MCF 10A (cell line): Measurements from ENCODE around the gene ARHGEF39. TPM values are rescaled to one million over a fixed set of nuclear protein-coding genes. Genes with fewer than 3 reads are reported as not detected.

Experiments
- BruUV-seq: library from RNA; stranded (reverse); fragments of 400-500 nt; replicated peaks from 2 replicates; lab custom pipeline; 2021; lab: Mats Ljungman, UMichigan
- CTCF ChIA-PET: fragments of 300-600 bp; sonication (Branson Sonifier 250); formaldehyde crosslinking; extraction: SDS; loops from one replicate; lab custom pipeline; 2021; ENCODE audit warnings: antibody characterized with exemption, inconsistent platforms; lab: Yijun Ruan, JAX
- POLR2A ChIA-PET: fragments of 300-600, 350-650 bp; sonication (Branson Sonifier 250); formaldehyde crosslinking; extraction: SDS; loops from one replicate; lab custom pipeline; 2020; ENCODE audit warnings: antibody characterized with exemption, inconsistent platforms; lab: Yijun Ruan, JAX
- DNase-seq: peaks from one replicate; pipeline ENCODE4 v3.0.0-alpha.2; 2018; ENCODE audit not compliant: unreplicated experiment
- H3K27ac Mint-ChIP-seq: one replicate; pipeline ENCODE4 v1.8.0; 2022; ENCODE audit warnings: mild to moderate bottlenecking, low read depth, mixed read lengths; ENCODE audit not compliant: unreplicated experiment
- H3K27me3 Mint-ChIP-seq: one replicate; pipeline ENCODE4 v1.8.0; 2022; ENCODE audit warnings: mixed read lengths; ENCODE audit not compliant: insufficient read depth, unreplicated experiment
- H3K36me3 Mint-ChIP-seq: one replicate; pipeline ENCODE4 v1.8.0; 2022; ENCODE audit warnings: mild to moderate bottlenecking, moderate library complexity, mixed read lengths; ENCODE audit not compliant: insufficient read depth, unreplicated experiment
- H3K4me1 Mint-ChIP-seq: one replicate; pipeline ENCODE4 v1.8.0; 2022; ENCODE audit warnings: mixed read lengths; ENCODE audit not compliant: insufficient read depth, unreplicated experiment
- H3K4me3 Mint-ChIP-seq: one replicate; pipeline ENCODE4 v1.8.0; 2022; ENCODE audit warnings: mild to moderate bottlenecking, moderate library complexity, mixed read lengths; ENCODE audit not compliant: unreplicated experiment
- H3K9me3 Mint-ChIP-seq: one replicate; pipeline ENCODE4 v1.8.0; 2022; ENCODE audit warnings: mixed read lengths; ENCODE audit not compliant: unreplicated experiment
- CTCF ChIP-seq: fragments of 200-600 bp; IDR thresholded peaks from one replicate; pipeline ENCODE4 v1.8.0; 2022; ENCODE audit warnings: antibody characterized with exemption, mild to moderate bottlenecking; ENCODE audit not compliant: unreplicated experiment
- intact Hi-C: fragments of 100-400 bp; cut with micrococcal nuclease; formaldehyde crosslinking; loops from 2 replicates; pipeline ENCODE4 v1.14.1; 2022
- total RNA-seq: library from RNA; stranded (reverse); gene quantifications from 2 replicates; pipeline ENCODE4 v1.2.3, GENCODE V29; 2022

Gene ARHGEF39
- total RNA-seq, 1 experiment from 2014 or later = 5.1 TPM

- CTCF ChIA-PET = interaction anchor here (0.5 to 12.5 kb wide), 2 partner anchors 10 to 121 kb away, joined by 3 to 155 read pairs; no protein-coding TSS in a partner anchor
- H3K27me3 Mint-ChIP-seq = no peaks in the 10 kb centered on the region
- intact Hi-C loops = no loop called here
- H3K36me3 Mint-ChIP-seq = peaks cover 41% of the 10 kb centered on the region
- BruUV-seq = TSS peak; percentile 39
- POLR2A ChIA-PET = interaction anchor here (0.6 to 1.2 kb wide), 2 partner anchors 13 to 31 kb away, joined by 3 read pairs; no protein-coding TSS in a partner anchor
- no peak for TF ChIP-seq CTCF
- no peak overlapping the region for H3K4me3 Mint-ChIP-seq
- H3K4me1 Mint-ChIP-seq = no peaks in the 10 kb centered on the region
- H3K9me3 Mint-ChIP-seq = no peaks in the 10 kb centered on the region
- DNase-seq = no peak
- H3K27ac Mint-ChIP-seq = no peak overlapping the region
Observed at GRCh38 chr9:35703906-35704672, 39.1 kb upstream of the ARHGEF39 start.

GRCh38 chr9:35702696-35703095 is 37.7 kb upstream of the ARHGEF39 start:
- H3K4me3 Mint-ChIP-seq = no peak overlapping the region
- CTCF ChIA-PET = interaction anchor here (0.7 kb wide), 1 partner anchor 27 kb away, joined by 3 read pairs; no protein-coding TSS in a partner anchor
- DNase-seq = no peak
- peaks cover 32% of the 10 kb centered on the region for H3K36me3 Mint-ChIP-seq
- H3K27ac Mint-ChIP-seq = no peak overlapping the region
- no peaks in the 10 kb centered on the region for H3K9me3 Mint-ChIP-seq
- intact Hi-C loops = no loop called here
- no peaks in the 10 kb centered on the region for H3K4me1 Mint-ChIP-seq
- POLR2A ChIA-PET = no interaction called here
- H3K27me3 Mint-ChIP-seq = no peaks in the 10 kb centered on the region
- TF ChIP-seq CTCF = no peak
- BruUV-seq = no TSS peak

- no TSS peak for BruUV-seq
- no peaks in the 10 kb centered on the region for H3K9me3 Mint-ChIP-seq
- POLR2A ChIA-PET = interaction anchor here (1.1 to 1.5 kb wide), 3 partner anchors 9 to 35 kb away, joined by 3 to 5 read pairs (median 3); no protein-coding TSS in a partner anchor
Observed at GRCh38 chr9:35700942-35701341, 35.9 kb upstream of the ARHGEF39 start.

More at GRCh38 chr9:35700942-35701341, 35.9 kb upstream of the ARHGEF39 start:
- H3K27ac Mint-ChIP-seq = no peak overlapping the region
- no peak for DNase-seq
- no peak for TF ChIP-seq CTCF
- peaks cover 33% of the 10 kb centered on the region for H3K36me3 Mint-ChIP-seq
- H3K4me3 Mint-ChIP-seq = no peak overlapping the region
- intact Hi-C loops = no loop called here
- no peaks in the 10 kb centered on the region for H3K27me3 Mint-ChIP-seq
- CTCF ChIA-PET = interaction anchor here (0.6 to 1.9 kb wide), 4 partner anchors 16 to 54 kb away, joined by 3 to 6 read pairs (median 4); no protein-coding TSS in a partner anchor
- no peaks in the 10 kb centered on the region for H3K4me1 Mint-ChIP-seq
